22Rv1 (cell line): Measurements from ENCODE around the gene DCBLD2.
"Not testable (repeated sequence)": the region's sequence is repeated elsewhere in the genome, so short reads cannot be mapped to it uniquely, and the experiment has no call there.

Source experiments
- H3K27ac ChIP-seq: fragments of 450-650 bp; 2 replicates; pipeline ENCODE4 v1.5.1; 2017
- CTCF ChIP-seq: fragments of 450-650 bp; IDR thresholded peaks from 2 replicates; pipeline ENCODE4 v1.5.1; 2017; ENCODE audit warnings: mild to moderate bottlenecking
- ZFX ChIP-seq: fragments of 450-650 bp; IDR thresholded peaks from 2 replicates; pipeline ENCODE4 v1.6.1; 2017; ENCODE audit warnings: antibody characterized with exemption, borderline replicate concordance

Gene DCBLD2

GRCh38 chr3:98848108-98848507, 53.4 kb downstream of the DCBLD2 start:
- H3K27ac ChIP-seq = no peak overlapping the region
- TF ChIP-seq CTCF = no peak
- TF ChIP-seq ZFX = no peak

- TF ChIP-seq CTCF (no peak), ZFX (no peak)
Observed at GRCh38 chr3:98846101-98846500, 55.4 kb downstream of the DCBLD2 start.

GRCh38 chr3:98843266-98843959, 58.1 kb downstream of the DCBLD2 start:
- no peak for TF ChIP-seq ZFX
- TF ChIP-seq CTCF = no peak
- no peak overlapping the region for H3K27ac ChIP-seq

More at GRCh38 chr3:98846101-98846500, 55.4 kb downstream of the DCBLD2 start:
- H3K27ac ChIP-seq = no peak overlapping the region

GRCh38 chr3:98839846-98840245, 61.6 kb downstream of the DCBLD2 start:
- TF ChIP-seq CTCF (no peak), ZFX (no peak)
- H3K27ac ChIP-seq = no peak overlapping the region

GRCh38 chr3:98831060-98831459, 70.4 kb downstream of the DCBLD2 start:
- not testable (repeated sequence) for H3K27ac ChIP-seq

GRCh38 chr3:98829246-98829832, 72.2 kb downstream of the DCBLD2 start:
- no peak overlapping the region for H3K27ac ChIP-seq
- TF ChIP-seq ZFX (no peak), CTCF (no peak)

- no peak overlapping the region for H3K27ac ChIP-seq
- no peak for TF ChIP-seq CTCF
- no peak for TF ChIP-seq ZFX
Observed at GRCh38 chr3:98827221-98827920, 74.1 kb downstream of the DCBLD2 start.
